Measurements from ENCODE around the gene MOXD1.

MOXD1 gene

DNA sequence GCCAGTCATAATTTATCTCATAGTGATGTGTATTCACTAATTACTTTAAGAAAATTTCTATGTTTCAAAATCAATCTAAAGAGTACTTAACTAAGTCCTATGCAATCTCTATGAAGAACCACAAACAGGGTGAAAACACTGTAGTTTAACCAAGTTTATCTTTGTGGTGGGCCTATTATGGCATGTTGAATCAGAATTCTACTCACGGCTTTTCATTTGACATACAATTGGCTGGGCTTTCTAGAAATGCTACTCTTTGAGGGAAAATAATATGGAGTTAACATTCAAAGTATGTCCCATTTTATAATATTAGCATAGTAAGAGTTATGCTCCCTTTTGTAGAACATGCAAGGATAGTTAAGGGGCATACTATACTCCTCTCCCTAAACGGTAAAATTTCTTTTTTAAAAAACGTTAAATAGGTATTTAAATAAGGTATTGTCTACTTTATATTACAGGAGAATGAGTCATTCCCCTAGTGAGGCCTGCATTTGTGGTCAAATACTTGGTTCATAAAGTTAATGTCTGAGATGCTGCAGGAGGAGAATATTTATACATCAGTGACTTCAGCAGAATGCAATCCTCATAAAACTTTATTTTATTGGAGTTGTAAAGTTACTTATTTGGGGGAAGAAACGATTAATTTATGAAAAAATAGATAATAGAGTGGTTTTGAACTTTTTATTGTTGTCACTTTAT lies 1.8 kb downstream of the MOXD1 start:
- DNase-seq, result no peak

DNA sequence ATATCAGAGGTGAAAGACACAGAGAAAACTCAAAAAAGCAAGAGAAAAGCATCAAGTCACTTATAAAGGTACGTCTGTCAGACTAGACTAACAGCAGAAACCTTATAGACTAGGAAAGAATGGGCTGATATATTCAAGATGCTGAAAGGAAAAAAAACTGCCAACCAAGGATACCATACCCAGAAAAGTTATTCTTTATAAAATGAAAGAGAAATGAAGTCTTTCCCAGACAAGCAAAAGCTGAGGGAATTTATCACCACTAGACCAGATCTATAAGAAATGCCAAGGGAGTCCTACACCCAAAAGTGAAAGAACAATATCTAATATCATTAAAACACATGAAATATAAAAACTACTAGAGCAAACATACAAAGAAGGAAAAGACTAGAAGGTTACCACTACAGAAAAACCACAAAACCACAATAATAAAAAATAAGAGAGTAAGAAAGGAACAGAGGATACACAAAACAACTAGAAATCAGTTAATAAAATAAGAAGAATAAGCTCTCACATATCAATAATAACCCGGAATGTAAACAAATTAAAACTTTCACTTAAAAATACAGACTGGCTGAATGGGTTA lies 6.2 kb downstream of the MOXD1 start:
- DNase-seq, result no peak

- no peak for DNase-seq
Measured at GRCh38 chr6:132392792-132393191, 8.5 kb downstream of the MOXD1 start.

GRCh38 chr6:132392270-132392646 lies 9.0 kb downstream of the MOXD1 start:
- no peak for DNase-seq

DNA sequence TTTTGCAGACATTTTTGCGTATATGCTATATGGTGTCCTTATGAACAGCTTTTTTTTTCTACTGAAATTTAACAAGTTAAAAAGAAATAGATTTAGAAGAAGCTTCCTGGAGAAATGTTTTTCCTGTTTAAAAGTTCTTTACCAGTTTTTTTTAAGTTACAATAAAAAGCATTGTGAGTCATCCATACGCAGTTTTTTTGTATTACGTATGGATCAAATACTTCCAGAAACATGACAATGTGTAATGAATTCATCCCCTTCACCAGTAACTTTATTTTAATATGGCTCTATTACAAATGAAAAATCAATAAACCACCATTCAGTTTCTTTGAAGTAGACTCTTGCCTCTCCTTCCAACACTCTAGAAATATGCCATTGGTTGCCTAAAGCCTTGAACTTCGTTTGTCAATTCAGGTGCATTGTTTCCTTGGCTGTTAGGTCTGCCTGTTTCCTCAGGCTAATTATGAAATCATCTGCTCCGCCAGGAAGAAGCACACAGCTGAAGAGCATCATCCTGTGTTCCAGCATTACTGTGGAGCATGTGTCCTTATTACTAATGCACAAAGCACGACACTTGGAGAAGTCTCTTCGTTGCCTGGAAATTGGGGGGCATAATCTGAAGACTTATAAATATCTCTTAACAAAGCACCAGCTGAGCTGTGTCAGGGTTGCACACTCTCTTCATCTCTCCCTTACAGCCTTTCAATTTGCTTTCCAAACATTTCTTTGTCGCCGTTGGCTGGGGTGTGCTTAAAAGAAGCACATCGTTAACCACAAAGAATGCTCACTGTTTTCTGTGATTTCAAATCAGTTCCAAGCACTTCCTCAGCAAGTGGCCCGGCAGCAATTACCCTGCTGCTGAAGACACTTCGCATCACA lies 9.6 kb downstream of the MOXD1 start:
- DNase-seq, result no peak

DNA sequence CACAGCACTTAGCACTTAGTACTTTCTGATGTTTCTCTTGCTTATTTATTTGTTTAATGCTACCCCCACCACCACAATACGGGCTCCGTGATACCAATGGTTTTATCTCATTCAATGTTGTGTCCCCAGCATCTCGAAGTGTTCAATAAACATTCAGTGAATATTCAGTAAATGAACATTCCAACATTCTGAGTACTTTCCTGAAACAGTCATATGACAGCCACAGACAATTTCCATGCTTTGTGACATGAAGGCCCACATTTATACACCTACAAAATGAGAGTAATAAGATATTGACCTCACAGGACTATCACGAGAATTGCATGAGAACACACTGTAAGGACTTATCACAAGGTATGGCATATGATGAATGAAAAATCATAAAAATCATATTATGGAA lies 10.8 kb downstream of the MOXD1 start:
- no peak for DNase-seq

GRCh38 chr6:132390017-132390416 lies 11.3 kb downstream of the MOXD1 start:
- DNase-seq, result no peak

DNA sequence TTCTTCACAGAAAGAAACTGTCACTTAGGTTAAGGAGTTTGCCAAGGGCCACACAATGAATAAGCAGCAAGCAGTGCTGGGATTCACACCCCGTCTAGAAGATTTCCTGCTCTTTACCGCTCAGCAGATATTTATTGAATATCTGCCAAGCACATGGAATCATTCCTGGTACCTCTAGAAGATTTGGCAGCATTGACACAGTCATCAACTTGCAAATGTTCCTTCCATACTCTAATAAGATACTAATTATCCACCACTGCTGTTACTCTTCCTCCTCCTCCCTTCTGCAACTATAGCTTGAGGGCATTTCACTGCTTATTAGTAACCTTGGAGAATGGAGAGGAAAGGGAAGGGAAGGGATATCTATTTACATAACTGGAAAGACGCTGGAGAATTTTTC lies 13.0 kb downstream of the MOXD1 start:
- DNase-seq, result no peak

DNA sequence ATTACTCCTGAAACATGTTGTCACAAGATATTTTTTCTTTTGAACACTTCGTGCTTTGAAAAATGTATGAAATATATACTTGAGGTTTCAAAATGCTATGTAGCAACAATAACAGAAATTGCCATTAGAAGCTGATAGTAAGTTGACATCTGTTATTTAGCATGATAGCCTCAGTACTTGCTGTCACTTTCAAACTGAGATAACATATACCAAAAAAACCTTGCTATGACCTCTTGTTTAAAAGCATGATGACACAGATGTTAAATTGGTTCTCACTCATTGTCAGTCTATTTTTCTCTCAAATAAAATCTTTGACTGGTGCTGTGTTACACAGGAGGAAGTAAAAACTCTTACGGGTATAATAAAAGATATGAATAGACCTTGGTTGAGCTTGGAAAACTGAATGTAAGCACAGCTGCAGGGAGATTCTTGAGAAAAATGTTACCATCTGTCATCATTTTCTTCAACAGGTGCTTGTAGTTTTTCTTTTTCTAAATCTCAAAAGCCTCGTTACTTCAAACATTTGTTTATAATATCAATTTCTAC lies 18.6 kb downstream of the MOXD1 start:
- no peak for DNase-seq

DNA sequence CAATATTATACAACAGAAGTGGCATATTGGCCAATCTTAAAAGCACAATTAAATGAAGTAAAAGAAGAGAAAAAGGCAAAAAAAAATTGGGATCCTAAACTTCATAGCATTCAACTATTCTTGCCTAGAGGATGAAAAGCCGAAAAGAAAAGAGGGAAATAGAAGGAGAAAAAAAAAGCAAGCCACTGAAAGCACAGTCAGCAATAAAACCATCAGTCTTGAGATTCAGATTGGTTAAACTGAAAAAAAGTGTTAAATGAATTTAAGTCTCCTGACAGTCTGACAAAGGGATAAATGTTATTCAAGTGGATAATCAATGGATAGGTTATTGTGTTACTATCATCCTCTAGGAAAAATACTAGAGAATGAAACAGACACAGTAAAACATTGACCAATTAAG lies 19.9 kb downstream of the MOXD1 start:
- no peak for DNase-seq

GRCh38 chr6:132380358-132381029 lies 20.8 kb downstream of the MOXD1 start:
- DNase-seq, result no peak

- DNase-seq, result no peak
Measured at GRCh38 chr6:132369526-132369925, 31.7 kb downstream of the MOXD1 start.

- DNase-seq, result no peak
Measured at GRCh38 chr6:132368916-132369481, 32.3 kb downstream of the MOXD1 start.

- DNase-seq, result no peak
Measured at GRCh38 chr6:132365281-132365907, 35.9 kb downstream of the MOXD1 start.

DNA sequence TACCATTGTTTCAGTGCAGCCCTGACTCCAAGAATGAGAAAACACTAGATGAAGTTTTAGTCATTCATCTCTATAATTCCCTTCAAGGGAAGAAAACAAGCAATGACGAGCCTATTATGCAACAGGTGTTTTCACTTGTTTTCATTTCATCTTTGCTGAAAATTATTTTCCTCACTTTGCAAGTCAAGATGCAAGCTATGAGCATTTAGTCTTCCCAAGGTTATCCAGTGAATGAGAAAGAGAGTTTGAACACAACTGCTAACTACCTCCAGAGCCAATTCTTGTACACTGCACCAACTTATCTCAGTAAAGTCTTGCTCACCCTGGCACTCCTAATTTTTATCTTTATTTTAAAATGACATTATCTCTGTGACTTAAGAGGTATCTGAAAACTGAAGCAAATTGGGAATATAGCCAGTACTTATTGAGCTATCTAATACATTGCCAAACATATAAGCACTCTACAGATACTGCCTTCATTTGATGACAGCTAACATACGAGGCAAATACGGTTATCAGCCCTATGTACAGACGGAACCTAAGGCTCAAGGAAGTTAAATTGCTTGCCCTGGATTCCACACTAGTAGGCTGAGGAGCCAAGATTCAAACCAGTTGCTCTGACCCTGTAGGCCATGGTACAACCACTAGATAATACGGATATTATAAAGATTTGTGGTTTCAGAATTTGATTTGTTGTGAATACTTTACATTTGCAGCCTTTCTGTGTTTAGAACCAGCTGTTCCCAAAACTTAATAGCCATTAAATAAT lies 36.8 kb downstream of the MOXD1 start:
- no peak for DNase-seq

GRCh38 chr6:132362442-132363185 lies 38.7 kb downstream of the MOXD1 start:
- DNase-seq, result no peak

DNA sequence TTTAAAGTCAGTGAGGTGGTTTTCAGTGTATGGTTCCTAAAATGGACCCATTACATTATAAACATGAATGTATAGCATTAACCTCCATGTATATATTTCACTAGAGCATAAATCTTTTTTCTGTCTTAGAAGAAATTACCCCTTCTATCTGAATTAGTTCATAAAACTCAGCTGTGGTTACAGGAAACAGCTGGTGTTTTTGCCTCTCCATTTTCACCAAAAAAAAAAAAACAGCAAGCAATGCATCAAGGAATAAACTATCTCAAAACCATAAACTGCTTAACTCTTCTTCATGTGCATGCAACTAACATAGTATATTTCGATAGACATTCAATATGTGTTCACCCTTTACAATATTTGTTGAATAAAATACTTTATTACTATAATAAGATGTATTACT lies 40.2 kb downstream of the MOXD1 start:
- DNase-seq, result no peak

DNA sequence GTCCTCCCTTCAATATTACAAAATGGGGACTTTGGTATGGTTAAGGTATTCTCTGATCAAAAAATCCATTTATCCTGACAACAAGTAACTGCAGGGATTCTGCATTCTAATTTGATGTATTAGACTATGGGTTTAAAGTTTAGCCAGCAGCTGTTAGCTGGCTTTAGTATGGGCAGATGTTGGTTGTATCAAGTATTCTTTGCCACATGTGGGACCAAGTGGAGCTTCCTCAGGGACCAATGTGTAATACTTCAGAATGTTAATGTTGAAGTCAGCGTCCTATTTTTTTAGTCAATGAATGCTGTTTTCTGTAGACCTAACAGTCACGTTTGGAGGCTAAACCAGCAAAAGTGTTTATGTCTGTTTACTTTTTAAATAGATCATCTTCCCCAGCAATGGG lies 41.4 kb downstream of the MOXD1 start:
- DNase-seq, result no peak

GRCh38 chr6:132357120-132357519 lies 44.2 kb downstream of the MOXD1 start:
- DNase-seq, result no peak

- DNase-seq, result peak; percentile 47
Measured at GRCh38 chr6:132354517-132355167, 46.6 kb downstream of the MOXD1 start.

Data from activated CD4-positive, alpha-beta T cell treated with anti-CD3 and anti-CD28 coated beads for 48 hours (primary cell).